Measurements from ENCODE around the gene LUZP4.

DNA sequence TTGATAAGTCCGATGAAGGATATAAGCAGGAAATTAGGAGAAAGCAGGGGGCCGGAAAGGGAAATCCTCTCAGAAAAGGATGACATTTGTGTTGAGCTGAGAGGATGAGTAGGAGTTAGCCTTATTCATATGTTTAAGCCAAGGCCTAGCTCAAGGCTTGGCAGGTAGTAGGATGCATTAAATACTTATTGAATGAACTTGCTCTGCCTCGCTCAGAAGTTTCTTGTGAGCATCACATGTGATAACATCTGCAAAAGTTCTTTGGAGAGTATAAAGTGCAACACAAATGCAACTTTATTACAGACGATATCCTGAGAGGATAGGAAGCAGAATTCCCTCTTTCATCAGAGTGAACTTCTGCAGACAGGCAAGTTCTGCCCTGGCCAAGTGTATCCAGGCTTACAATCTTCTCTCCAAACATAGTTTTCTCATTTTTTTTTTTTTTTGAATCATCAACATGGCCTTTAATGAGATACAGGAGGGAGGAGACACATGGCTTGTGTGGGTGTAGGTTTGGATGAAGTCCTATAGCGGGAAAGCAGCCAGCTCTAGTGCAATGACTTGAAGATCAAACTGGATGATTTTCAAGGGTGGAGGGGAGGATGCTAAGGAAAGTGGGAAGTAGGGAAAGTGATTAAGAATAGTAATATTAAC lies 48.1 kb downstream of the LUZP4 start:
- TF ChIP-seq, protein P1, sequence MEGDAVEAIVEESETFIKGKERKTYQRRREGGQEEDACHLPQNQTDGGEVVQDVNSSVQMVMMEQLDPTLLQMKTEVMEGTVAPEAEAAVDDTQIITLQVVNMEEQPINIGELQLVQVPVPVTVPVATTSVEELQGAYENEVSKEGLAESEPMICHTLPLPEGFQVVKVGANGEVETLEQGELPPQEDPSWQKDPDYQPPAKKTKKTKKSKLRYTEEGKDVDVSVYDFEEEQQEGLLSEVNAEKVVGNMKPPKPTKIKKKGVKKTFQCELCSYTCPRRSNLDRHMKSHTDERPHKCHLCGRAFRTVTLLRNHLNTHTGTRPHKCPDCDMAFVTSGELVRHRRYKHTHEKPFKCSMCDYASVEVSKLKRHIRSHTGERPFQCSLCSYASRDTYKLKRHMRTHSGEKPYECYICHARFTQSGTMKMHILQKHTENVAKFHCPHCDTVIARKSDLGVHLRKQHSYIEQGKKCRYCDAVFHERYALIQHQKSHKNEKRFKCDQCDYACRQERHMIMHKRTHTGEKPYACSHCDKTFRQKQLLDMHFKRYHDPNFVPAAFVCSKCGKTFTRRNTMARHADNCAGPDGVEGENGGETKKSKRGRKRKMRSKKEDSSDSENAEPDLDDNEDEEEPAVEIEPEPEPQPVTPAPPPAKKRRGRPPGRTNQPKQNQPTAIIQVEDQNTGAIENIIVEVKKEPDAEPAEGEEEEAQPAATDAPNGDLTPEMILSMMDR (conservative IDR thresholded peaks at IDR 0.05; ENCODE audit: low read length): no peak
- TF ChIP-seq EZH2phosphoT487 (IDR thresholded peaks at IDR 0.05; ENCODE audit: borderline replicate concordance, low read depth, low read length): no peak
